Smooth muscle cell (in vitro differentiated cells): Measurements from ENCODE around the gene SCCPDH. TPM values are rescaled to one million over a fixed set of nuclear protein-coding genes. Genes with fewer than 3 reads are reported as not detected.

Experiments
- DNase-seq: peaks from one replicate; lab custom pipeline; 2025; ENCODE audit not compliant: unreplicated experiment; lab: John Stamatoyannopoulos, UW
- H2AFZ ChIP-seq: fragments of 200-600 bp; sonication (generic); 2 replicates; pipeline ENCODE4 v1.6.0; 2016; ENCODE audit warnings: antibody characterized with exemption, low read depth, mild to moderate bottlenecking
- H3F3A ChIP-seq: fragments of 200-600 bp; sonication (generic); 2 replicates; pipeline ENCODE4 v1.6.0; 2017; ENCODE audit warnings: antibody characterized with exemption, low read depth
- H3K27ac ChIP-seq: fragments of 200-600 bp; sonication (generic); 2 replicates; pipeline ENCODE4 v1.5.1; 2016; ENCODE audit warnings: low read depth, mild to moderate bottlenecking
- H3K27me3 ChIP-seq: fragments of 200-600 bp; sonication (generic); 2 replicates; pipeline ENCODE4 v1.6.1; 2016; ENCODE audit warnings: low read depth, mild to moderate bottlenecking
- H3K36me3 ChIP-seq: fragments of 200-600 bp; sonication (generic); 2 replicates; pipeline ENCODE4 v1.5.1; 2016; ENCODE audit warnings: low read depth
- H3K4me1 ChIP-seq: fragments of 200-600 bp; sonication (generic); 2 replicates; pipeline ENCODE4 v1.5.1; 2016; ENCODE audit warnings: low read depth
- H3K4me2 ChIP-seq: fragments of 200-600 bp; sonication (generic); 2 replicates; pipeline ENCODE4 v1.6.0; 2016; ENCODE audit warnings: mild to moderate bottlenecking
- H3K4me3 ChIP-seq: fragments of 200-600 bp; sonication (generic); 2 replicates; pipeline ENCODE4 v1.5.1; 2016; ENCODE audit warnings: mild to moderate bottlenecking
- H3K79me2 ChIP-seq: fragments of 200-600 bp; sonication (generic); 2 replicates; pipeline ENCODE4 v1.6.0; 2016; ENCODE audit warnings: low read depth, mild to moderate bottlenecking
- H3K9ac ChIP-seq: fragments of 200-600 bp; sonication (generic); 2 replicates; pipeline ENCODE4 v1.6.0; 2016; ENCODE audit warnings: low read depth
- H3K9me3 ChIP-seq: fragments of 200-600 bp; sonication (generic); replicated peaks from 2 replicates; pipeline ENCODE4 v1.5.1; 2016; ENCODE audit warnings: low read depth
- H4K20me1 ChIP-seq: fragments of 200-600 bp; sonication (generic); 2 replicates; pipeline ENCODE4 v1.6.0; 2016; ENCODE audit warnings: low read depth
- CTCF ChIP-seq: fragments of 200-600 bp; sonication (generic); IDR thresholded peaks from 2 replicates; pipeline ENCODE4 v1.5.1; 2017; ENCODE audit warnings: borderline replicate concordance, mild to moderate bottlenecking, antibody characterized with exemption; ENCODE audit not compliant: insufficient read depth, poor library complexity, severe bottlenecking
- whole genome bisulfite sequencing: methylation state at CpG from one replicate; pipeline ENCODE4 v1.1.7; 2016; ENCODE audit warnings: low lambda C conversion rate; 5-methylcytosine and 5-hydroxymethylcytosine counted together
- polyA plus RNA-seq: library from polyadenylated mRNA; unstranded; fragments of >200 nt; fragmentation: Nextera tagmentation; extraction: Ambion mirVana; gene quantifications from 2 replicates; pipeline ENCODE4 v1.2.1, GENCODE V29; 2016
- total RNA-seq: library from RNA; depleted of rRNA; stranded (reverse); fragments of >200 nt; gene quantifications from 2 replicates; pipeline ENCODE4 v1.2.3, GENCODE V29; 2014

Gene SCCPDH
- total and polyA plus RNA-seq, 2 experiments from 2014 or later = 19.6 to 27.0 TPM

GRCh38 chr1:246681900-246682895 is 42.0 kb upstream of the SCCPDH start:
- Histone ChIP-seq H3K27ac (no peak overlapping the region), H3K4me1 (no peaks in the 10 kb centered on the region), H4K20me1 (no peaks in the 10 kb centered on the region), H2AFZ (no peak overlapping the region), H3K27me3 (no peaks in the 10 kb centered on the region), H3K79me2 (no peaks in the 10 kb centered on the region), H3K9ac (no peak overlapping the region), H3K9me3 (no peaks in the 10 kb centered on the region), H3F3A (peaks cover 3% of the 10 kb centered on the region), H3K4me3 (no peak overlapping the region), H3K4me2 (no peak overlapping the region), H3K36me3 (no peaks in the 10 kb centered on the region)
- whole genome bisulfite sequencing = 87% methylated on average over 15 of the region's 15 CpGs
- DNase-seq = no peak
- no peak for TF ChIP-seq CTCF

GRCh38 chr1:246683521-246683920 is 40.7 kb upstream of the SCCPDH start:
- Histone ChIP-seq H3K9me3 (no peaks in the 10 kb centered on the region), H3K4me1 (no peaks in the 10 kb centered on the region), H3K27ac (no peak overlapping the region), H4K20me1 (no peaks in the 10 kb centered on the region), H3K9ac (no peak overlapping the region), H3K27me3 (no peaks in the 10 kb centered on the region), H3K36me3 (no peaks in the 10 kb centered on the region), H3K4me3 (no peak overlapping the region), H3F3A (peaks cover 3% of the 10 kb centered on the region), H2AFZ (no peak overlapping the region), H3K79me2 (no peaks in the 10 kb centered on the region), H3K4me2 (no peak overlapping the region)
- WGBS = 82% methylated on average over 9 of the region's 9 CpGs
- no peak for DNase-seq
- no peak for TF ChIP-seq CTCF

GRCh38 chr1:246687002-246687401 is 37.2 kb upstream of the SCCPDH start:
- H4K20me1 ChIP-seq = no peaks in the 10 kb centered on the region
- 85% methylated on average over 14 of the region's 14 CpGs for WGBS
- no peaks in the 10 kb centered on the region for H3K27me3 ChIP-seq
- H3K36me3 ChIP-seq = no peaks in the 10 kb centered on the region
- peaks cover 3% of the 10 kb centered on the region for H3K4me1 ChIP-seq
- H2AFZ ChIP-seq = no peak overlapping the region
- no peak overlapping the region for H3K9ac ChIP-seq
- TF ChIP-seq CTCF = no peak
- no peak for DNase-seq
- no peak overlapping the region for H3K27ac ChIP-seq
- no peaks in the 10 kb centered on the region for H3K9me3 ChIP-seq
- no peaks in the 10 kb centered on the region for H3F3A ChIP-seq
- H3K4me2 ChIP-seq = no peak overlapping the region
- no peaks in the 10 kb centered on the region for H3K79me2 ChIP-seq
- no peak overlapping the region for H3K4me3 ChIP-seq
